PC-9 (cell line): ENCODE measurements around the gene DLEC1.

Source experiments
- CTCF ChIP-seq: fragments of 200-600 bp; sonication (generic); conservative IDR thresholded peaks from 2 replicates; pipeline ENCODE4 v1.6.1; 2017; ENCODE audit warnings: mixed run types, antibody characterized with exemption, mild to moderate bottlenecking, moderate library complexity
- EZH2 ChIP-seq: fragments of 200-600 bp; sonication (generic); IDR thresholded peaks from 2 replicates; pipeline ENCODE4 v1.8.0; 2017; ENCODE audit warnings: antibody characterized with exemption, low read depth

GRCh38 chr3:38131621-38132369, 92.8 kb downstream of the DLEC1 start:
- TF ChIP-seq CTCF: no peak; the same call in 1 of the 2 replicates
- TF ChIP-seq EZH2: no peak
